SU-DHL-6 (cell line): ENCODE measurements around the gene CPNE4.

ENCODE experiments used
- EZH2phosphoT487 ChIP-seq: fragments of 200-600 bp; sonication (generic), shearing (Covaris generic); conservative IDR thresholded peaks from 2 replicates; pipeline ENCODE4 v1.6.1; 2018; ENCODE audit warnings: mild to moderate bottlenecking, antibody characterized with exemption, low read length, moderate library complexity, mixed read lengths
- TF ChIP-seq, protein P1 (sequence below): fragments of 200-600 bp; sonication (generic); IDR thresholded peaks from one replicate; pipeline ENCODE4 v1.5.1; 2017; ENCODE audit warnings: antibody characterized with exemption, mild to moderate bottlenecking, low read length, moderate library complexity; ENCODE audit not compliant: insufficient read depth, poor library complexity, severe bottlenecking

DNA sequence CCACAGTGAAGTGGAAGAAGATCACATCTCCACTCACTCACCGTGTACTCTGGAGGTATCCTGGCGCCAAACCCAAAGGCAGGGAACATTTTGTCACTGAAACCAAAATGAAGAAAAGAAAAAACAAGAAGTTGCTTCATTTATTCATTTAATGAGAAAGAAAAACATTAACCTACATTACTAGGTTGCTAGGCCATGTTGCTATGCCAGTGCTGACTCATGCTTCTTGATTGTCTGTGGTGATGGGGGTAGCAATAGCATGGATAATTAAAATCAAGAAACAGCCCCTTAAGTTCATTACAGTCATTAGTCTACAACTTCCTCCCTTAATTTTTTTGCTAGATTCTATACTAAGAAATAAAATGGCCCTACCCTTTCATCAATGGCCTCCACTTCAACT lies 479.4 kb downstream of the CPNE4 start:
- TF ChIP-seq, protein P1, sequence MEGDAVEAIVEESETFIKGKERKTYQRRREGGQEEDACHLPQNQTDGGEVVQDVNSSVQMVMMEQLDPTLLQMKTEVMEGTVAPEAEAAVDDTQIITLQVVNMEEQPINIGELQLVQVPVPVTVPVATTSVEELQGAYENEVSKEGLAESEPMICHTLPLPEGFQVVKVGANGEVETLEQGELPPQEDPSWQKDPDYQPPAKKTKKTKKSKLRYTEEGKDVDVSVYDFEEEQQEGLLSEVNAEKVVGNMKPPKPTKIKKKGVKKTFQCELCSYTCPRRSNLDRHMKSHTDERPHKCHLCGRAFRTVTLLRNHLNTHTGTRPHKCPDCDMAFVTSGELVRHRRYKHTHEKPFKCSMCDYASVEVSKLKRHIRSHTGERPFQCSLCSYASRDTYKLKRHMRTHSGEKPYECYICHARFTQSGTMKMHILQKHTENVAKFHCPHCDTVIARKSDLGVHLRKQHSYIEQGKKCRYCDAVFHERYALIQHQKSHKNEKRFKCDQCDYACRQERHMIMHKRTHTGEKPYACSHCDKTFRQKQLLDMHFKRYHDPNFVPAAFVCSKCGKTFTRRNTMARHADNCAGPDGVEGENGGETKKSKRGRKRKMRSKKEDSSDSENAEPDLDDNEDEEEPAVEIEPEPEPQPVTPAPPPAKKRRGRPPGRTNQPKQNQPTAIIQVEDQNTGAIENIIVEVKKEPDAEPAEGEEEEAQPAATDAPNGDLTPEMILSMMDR, result no peak
- no peak for TF ChIP-seq EZH2phosphoT487
